Measurements from ENCODE around the gene ZNF654.
"Not testable (repeated sequence)": the region's sequence is repeated elsewhere in the genome, so short reads cannot be mapped to it uniquely, and the experiment has no call there.

The ZNF654 gene

DNA sequence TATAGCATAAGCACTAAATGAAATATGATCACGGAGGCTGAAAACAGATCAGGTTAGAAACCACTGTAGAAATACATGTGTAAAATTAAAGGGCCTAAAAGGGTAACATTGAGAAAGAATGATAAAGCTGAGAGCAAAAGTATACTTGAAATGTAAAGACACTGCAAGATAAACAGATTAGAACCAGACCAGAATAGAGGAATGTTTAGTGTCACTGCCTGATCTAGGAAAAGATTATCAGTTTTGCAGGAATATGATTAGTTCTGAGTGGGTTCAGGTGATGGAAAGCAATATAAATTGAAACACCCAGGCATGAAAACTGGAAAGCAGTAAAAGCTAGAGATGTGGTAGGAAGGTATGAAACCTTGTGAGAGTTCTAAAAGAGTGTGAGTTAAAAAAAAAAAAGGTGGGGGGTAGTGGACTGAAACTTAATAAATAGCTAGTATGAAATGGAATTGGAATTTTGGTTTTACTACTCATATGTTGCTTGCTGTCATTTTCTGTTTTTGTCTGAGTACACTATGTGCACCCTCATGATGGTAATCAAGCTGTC is 74.7 kb downstream of the ZNF654 start:
- DNase-seq (ENCODE audit: extremely low read depth in 1 of 2, low read depth in 1 of 2) = no peak

DNA sequence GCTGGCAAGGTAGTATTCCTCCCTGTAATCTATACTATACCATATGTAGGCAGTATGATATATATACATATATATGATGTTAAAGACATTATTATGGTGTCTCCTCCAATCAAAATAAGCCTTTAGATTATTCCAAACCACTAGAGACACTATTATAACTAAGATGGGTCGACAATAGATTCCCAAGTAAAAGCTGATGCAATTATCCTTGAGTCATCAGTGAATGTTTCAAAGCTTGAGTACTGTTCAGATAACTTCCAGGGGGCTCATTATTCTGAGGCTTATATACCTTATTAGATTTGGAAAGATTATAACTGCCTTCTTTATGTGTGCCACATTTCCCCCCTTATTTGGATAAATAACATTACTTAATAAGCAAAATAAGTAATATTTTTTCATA is 78.8 kb downstream of the ZNF654 start:
- DNase-seq (ENCODE audit: extremely low read depth in 1 of 2, low read depth in 1 of 2) = no peak

DNA sequence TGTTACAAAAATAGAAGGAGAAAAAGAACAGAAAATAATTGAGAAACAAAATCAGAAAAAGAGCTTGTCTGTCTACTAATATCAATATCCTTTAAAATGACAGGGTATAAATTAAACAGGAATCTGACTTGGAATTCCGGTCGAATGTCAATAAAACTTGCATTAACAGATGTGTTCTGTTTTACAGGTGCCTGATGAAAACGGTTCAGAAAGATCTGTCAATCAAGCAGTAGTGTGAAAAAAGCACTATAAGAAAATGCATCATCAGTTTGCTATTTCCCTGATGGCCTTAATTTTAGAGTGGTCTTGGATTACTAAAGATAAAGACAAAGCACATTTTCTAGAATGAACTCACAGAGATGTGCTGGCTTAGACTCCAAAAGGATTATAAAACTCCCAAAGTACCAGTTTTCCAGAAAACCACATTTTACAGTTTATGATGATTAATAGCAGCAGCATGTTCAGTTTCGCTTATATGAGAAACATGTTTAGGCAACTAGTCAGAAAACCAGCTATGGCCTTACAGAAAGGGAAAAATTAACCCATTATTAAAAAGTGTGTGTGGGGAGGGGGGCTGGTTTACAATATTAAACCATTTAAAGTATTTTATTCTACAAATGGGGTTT is 82.5 kb downstream of the ZNF654 start:
- DNase-seq (ENCODE audit: extremely low read depth in 1 of 2, low read depth in 1 of 2) = no peak

DNA sequence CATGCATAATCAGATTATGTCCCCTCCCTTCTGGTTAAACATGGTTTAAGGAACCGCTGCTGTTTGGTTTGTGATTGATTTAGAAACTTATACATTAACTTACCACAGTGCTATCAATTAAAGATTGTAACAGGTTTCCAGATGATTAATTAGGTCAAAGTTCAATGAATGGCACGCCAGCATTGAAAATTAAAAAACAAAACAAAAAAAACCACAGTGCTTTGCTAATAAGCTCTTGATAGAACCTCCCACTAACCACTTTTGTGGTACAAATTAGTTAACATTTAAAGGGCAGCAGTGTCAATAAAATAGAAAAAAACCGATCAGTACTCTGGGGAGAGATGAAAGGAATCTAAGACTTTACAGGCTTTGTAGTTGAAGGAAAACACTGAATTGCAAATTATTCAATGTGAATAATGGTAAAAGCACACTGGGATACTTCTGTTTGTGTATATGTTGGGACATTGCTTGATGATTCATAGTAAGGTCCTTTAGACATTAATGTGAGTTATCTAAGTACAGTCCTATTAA is 83.1 kb downstream of the ZNF654 start:
- DNase-seq (ENCODE audit: extremely low read depth in 1 of 2, low read depth in 1 of 2) = no peak

DNA sequence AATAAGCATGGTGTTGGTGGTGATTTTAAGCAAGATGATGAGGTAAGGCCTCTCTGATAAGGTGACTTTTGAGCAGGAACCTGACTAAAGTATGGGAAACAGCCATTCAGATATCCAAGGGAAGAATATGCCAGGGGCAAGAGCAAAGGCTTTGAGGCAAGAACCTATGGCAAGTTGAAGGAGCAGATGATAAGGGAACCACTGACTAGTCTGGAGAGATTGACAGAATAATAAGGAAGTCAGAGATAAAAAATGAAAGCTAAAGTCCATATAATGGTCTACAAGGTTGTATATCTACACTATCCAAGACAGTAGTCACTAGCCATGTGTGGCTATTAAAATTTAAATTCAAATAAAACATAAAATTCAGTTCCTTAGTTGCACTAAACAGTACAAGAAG is 88.2 kb downstream of the ZNF654 start:
- DNase-seq (ENCODE audit: extremely low read depth in 1 of 2, low read depth in 1 of 2) = no peak

DNA sequence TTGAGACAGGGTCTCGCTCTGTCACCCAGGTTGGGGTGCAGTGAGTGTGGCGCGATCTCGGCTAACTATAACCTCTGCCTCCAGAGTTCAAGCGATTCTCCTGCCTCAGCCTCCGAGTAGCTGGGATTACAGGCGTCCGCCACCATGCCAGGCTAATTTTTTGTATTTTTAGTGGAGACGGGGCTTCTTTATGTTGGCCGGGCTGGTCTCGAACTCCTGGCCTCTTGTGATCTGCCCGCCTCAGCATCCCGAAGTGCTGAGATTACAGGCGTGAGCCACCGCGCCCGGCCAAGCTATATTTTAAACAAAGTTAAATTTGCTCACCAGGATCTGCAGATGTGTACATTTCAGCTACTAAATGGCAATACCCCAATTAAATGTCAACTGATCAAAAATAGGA is 89.6 kb downstream of the ZNF654 start:
- DNase-seq (ENCODE audit: extremely low read depth in 1 of 2, low read depth in 1 of 2) = no peak

DNA sequence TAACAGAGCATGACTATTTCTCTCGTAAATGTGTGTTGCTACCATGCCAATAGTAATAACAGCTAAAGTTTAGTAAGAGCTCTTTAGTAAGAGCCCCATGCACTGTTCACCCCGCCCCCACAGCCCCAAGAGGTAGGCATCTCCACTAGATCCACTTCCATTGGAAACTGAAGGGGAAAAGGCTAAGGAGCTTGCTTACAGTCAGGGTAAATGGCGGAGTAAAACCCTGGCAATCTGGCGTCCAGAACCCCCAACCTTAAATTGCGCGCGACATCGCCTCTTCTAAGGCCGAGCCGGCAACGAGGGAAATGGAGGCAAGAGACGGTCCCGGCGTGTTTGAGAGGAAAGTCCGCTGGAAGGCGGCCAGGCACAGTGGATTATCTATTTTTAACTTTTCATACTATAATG is 90.0 kb downstream of the ZNF654 start:
- DNase-seq (ENCODE audit: extremely low read depth in 1 of 2, low read depth in 1 of 2) = peak in 1 of 2 donors; percentile 18

DNA sequence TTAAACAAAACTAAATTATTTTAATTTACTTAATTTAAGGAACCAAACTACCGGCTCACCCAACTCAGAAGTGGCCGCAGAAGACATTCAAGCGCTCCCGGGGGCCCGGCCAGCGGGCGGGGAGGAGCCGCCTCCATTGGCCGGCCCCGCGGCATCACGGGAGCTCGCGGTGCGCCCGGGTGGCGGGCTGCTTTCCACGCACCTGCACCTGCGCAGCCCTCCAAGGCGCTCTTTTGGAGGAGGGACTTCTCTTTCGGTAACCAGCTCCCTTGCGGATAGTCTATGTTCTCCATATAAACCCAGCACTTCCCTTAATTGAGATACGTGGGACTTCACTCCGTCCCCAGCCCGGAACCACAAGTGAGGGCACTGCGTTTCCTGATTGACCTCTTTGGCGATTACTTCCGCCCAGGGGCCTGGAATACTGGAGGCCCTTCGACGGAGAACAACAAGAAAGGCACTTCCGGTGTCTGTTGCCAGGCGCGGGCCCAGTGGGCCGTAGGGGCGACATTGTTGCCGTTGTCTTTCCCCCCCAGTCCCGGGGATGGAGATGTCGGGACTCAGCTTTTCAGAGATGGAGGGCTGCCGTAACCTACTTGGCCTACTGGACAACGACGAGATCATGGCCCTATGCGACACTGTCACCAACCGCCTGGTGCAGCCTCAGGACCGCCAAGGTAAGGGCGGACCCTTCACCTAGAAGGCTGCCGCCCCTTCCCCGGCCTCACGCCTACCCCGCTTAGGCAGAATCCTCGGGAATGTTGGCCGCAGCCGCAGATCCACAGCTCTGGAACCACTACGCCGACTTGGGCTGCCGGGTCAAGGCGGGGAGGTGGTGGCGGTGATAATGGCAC is 90.7 kb downstream of the ZNF654 start, which contains the start of gene C3orf38:
TSS of gene C3orf38 (plus strand) at position 451 of the 854 bp plus-strand sequence. CDS start at position 545, 94 bp downstream.
- peak; percentile 58 to 76 for DNase-seq (ENCODE audit: extremely low read depth in 1 of 2, low read depth in 1 of 2)

DNA sequence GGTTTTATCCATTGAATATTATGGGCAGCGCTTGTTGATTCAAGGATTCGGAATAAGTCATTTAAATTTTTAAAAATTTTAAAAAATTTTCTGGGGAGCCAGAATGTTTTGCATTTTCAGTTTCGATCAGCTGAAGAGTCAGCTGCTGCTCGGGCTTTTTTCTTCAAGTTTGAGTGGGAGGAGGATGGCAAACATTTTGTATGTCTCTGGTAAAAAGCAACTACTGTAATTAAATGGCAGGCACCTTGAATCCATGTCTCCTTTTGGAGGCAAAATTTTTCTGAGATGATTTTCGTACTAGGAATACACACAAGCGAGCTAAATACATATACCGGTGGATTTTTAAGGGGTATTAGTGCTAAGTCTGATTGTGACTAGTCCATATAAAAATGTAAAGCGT is 91.3 kb downstream of the ZNF654 start:
- no peak for DNase-seq (ENCODE audit: extremely low read depth in 1 of 2, low read depth in 1 of 2)

DNA sequence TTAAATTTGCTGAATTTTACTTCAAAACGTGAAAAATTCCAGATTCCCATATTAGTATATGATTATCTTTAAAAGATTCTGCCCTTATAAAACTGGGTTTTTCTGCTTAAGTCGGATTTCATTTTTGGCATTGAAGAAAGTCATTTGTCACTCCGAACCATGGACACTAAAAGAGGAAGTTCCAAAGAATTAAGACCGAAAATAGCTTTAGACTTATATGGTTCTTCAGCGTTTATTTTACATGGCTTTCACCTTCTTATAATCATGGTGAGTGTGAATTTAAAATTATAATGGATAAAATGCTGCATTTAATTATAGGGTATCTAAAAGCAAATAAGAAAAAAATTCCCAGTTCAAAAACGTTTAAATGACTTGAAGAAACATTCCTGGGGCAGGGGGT is 91.8 kb downstream of the ZNF654 start:
- no peak for DNase-seq (ENCODE audit: extremely low read depth in 1 of 2, low read depth in 1 of 2)

DNA sequence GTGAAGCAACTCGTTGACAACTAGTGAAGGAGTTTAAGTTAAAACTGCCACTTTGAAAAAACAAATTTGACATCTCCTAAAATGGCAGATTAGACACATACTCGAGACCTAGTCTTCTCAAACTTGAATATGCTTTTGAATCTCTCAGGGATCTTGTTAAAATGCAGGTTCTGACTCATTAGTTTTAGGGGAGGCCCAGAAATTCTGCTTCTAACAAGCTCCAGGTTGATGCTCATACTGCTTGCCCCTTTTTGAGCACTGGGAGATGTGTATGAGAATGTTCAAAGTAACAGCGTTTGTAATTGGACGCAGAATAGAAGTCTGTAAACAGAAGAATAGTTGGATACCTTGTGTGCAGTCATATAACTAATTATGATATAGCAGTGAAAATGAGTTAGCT is 92.3 kb downstream of the ZNF654 start:
- DNase-seq (ENCODE audit: extremely low read depth in 1 of 2, low read depth in 1 of 2) = no peak

DNA sequence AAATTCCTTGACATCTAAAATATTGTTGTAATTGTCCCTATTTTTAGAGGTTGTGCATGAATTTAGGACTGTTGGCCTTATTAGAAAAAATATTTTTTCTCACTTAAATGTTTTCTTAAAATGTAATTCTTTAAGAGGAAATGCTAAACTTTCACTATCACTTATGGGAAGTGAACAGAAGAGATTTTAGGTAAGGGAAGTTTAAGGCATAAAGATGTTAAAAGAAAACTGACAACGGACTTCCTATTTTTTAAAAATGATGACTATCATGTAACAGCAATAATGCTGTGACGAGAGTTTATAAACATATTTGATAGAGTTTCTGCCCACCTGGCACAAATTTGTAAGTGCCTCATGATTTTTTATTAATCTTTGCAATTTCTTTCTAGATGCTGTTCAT is 93.8 kb downstream of the ZNF654 start:
- DNase-seq (ENCODE audit: extremely low read depth in 1 of 2, low read depth in 1 of 2) = no peak

DNA sequence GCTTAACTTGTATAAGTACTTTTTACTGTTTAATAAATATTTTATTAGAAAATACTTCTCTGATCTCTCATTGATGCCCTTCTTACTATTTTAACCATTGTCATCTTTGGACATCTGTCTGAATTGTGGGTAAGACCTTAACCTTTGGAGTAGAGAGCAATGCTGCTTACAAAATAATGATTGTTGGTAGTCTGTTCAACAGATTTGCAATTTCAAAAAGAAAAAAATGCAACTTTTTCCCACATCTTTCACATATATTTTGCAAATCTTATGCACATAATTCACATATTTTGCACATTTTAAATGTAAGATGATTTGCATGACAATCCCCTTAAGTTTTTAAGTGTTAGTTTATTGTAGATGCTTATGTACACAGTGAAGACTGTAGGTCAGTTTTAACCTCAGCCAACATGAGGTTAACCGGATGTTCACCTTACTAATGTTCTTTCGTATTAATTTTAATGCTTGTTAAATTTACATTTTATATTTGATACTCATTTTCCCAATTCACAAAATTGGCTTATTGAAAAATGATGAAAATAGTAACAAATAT is 107.4 kb downstream of the ZNF654 start:
- no peak for DNase-seq (ENCODE audit: extremely low read depth in 1 of 2, low read depth in 1 of 2)

DNA sequence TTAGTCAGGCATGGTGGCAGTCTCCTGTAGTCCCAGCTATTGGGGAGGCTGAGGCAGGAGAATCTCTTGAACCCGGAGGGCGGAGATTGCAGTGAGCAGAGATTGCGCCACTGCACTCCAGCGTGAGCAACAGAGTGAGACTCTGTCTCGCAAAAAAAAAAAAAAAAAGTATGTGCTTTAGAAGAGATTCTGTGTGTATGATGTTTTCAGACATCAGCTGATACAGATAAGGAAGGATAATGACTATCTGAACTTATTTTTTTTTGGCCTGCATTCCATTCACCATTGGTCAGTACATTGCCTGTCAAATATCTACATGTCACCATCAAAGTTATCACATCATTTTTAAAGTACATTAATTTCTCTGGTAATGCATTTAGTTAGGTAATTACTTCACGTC is 108.1 kb downstream of the ZNF654 start:
- DNase-seq (ENCODE audit: extremely low read depth in 1 of 2, low read depth in 1 of 2) = no peak

DNA sequence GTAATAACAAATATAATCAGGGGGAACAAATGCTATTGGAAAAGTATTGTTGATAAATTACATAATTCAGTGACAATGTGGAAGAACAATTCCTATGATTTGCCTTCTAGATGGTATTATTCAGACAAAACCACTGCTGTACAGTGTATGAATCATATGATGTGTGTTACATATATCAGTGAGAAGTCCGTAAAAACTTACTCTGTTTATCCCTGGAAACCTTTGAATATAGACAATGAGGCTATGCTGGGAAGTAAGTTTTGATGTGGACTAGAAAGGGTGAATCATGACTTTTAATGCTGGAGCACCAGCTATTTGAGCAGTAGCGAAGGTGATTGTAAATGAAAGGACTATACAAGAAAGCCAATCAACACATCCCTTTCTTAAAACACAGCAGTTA is 108.6 kb downstream of the ZNF654 start:
- no peak for DNase-seq (ENCODE audit: extremely low read depth in 1 of 2, low read depth in 1 of 2)

DNA sequence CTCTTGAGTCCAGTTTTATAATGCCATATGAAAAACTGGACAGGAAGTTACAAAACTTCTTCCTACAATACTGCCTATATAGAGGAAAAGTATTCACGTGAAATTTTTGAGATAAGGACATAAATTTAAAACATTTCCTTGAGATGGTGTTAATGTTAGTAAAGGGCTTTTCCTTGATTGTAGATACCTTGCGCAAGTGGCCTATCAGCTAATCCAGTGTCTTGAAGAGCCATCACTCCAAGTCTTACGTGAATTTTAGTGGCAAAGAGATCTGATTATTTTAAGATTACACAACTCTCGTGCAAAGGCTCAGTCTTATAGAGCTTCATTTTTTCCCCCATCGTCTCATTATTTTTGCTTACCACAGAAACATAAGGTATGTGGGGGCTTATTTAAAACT is 109.1 kb downstream of the ZNF654 start:
- DNase-seq (ENCODE audit: extremely low read depth in 1 of 2, low read depth in 1 of 2) = no peak

DNA sequence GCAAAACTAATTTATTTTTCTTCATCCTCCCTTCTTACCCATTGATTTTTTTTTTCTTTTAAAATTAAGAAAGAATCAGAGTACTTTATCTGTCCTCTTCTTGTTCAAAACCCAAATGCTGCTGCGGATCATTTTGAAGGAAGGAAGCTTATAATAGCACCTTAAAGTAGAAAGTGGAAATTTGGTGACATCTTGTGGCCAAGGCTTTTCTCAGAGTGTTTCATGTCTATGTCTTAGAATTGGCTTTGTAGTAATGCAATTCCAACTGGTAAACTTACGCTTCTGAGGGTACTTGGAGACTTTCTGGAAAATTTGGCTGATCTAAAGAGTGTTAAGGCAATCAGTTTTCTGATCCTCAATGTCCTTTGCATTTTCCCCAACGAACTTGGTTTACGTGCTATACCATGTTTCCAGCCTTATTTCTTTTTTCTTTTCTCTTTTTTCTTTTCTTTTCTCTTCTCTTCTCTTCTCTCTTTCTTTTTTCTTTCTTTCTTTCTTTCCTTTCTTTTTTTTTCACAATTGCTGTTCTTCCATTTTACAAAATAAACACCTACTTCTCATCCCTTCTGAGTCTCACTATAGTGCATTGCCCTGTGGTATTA is 121.4 kb downstream of the ZNF654 start:
- DNase-seq (ENCODE audit: extremely low read depth in 1 of 2, low read depth in 1 of 2) = no peak

DNA sequence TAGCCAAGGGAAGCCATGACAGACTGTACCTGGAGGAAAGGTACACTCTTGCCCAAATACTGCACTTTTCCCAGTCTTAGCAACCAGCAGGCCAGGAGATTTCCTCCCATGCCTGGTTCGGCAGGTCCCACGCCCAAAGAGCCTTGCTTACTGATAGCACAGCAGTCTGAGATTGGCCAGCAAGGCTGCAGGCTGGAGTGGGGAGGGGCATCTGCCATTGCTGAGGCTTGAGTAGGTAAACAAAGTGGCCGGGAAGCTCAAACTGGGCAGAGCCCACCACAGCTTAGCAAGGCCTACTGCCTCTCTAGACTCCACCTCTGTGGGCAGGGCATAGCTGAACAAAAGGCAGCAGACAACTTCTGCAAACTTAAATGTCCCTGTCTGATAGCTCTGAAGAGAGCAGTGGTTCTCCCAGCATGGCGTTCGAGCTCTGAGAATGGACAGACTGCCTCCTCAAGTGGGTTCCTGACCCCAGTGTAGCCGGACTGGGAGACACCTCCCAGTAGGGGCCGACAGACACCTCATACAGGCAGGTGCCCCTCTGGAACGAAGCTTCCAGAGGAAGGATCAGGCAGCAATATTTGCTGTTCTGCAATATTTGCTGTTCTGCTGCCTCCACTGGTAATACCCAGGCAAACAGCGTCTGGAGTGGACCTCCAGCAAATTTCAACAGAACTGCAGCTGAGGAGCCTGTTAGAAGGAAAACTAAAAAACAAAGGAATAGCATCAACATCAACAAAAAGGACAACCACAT is 123.3 kb downstream of the ZNF654 start:
- DNase-seq (ENCODE audit: extremely low read depth in 1 of 2, low read depth in 1 of 2) = not testable (repeated sequence)

DNA sequence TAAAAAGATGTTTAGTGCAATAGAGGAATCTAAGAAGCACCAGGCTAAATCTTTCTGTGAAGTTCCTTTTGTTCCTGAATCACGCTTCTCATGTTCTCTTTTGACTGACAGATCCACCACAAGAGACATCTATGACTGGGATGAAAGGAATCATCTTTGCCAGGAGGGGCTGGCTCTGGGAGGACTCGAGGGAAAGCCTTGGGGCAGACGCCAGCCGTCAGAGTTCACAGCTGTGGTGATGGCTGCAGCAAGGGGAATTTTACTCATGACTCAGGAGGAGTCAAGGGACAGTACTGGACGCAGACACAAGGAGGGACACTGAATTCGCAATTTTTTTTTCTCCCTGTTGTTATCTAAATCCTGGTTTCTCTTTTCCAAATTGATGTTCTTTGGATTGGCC is 129.4 kb downstream of the ZNF654 start:
- no peak for DNase-seq (ENCODE audit: extremely low read depth in 1 of 2, low read depth in 1 of 2)

DNA sequence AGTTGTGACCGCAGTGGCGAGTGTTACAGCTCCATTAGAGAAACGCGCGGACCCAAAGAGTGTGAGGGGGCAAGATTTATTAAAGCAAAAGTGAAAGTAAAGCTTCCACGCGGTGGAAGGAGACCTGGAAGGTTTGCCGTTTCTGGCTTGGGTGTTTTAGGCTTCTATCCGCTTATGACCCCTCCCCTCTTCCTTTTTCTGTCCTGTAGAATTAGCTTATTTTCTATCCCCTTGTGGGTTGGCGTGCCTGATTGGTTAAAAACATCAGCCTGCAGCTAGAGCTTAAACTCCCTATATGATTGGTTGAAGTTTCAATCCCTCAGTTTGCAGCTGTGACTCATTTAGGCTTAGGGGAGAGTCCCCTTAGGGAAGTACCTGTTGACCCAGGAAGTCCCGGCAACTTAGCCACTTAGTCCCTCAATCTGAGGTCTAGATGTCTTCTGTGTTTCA is 130.3 kb downstream of the ZNF654 start:
- DNase-seq (ENCODE audit: extremely low read depth in 1 of 2, low read depth in 1 of 2) = no peak

Measured in stimulated activated CD8-positive, alpha-beta memory T cell treated with anti-CD3 and anti-CD28 coated beads, Interleukin-7, amount 100 ng/mL, for 48 hours (primary cell).